Measurements from ENCODE around the gene DENND5B.

The DENND5B gene

DNA sequence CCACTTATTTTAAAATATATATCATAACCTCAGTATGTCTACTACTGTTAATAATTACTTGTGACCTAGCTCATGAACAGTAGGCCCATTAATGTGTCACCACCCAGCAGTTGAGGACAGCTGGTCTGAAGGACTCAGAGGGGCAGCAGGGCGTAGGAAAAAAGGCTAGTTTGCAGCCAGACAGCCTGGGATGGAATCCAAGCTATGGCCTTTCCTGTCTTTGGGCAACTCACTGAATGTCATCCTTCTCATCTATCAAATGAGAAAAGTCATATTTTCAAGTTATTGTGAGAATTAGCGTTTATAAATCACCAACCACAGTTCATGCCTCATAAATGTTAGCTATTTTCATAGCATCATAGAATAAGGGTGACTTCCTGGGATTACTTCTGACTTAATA, 12.3 kb downstream of the DENND5B start:
- TF ChIP-seq SIN3A (IDR thresholded peaks at IDR 0.05; ENCODE audit: borderline replicate concordance, insufficient read depth, low read length): no peak
- no peak for TF ChIP-seq TAF1 (IDR thresholded peaks at IDR 0.05; ENCODE audit: borderline replicate concordance, insufficient read depth, low read length)
- TF ChIP-seq, protein P1, sequence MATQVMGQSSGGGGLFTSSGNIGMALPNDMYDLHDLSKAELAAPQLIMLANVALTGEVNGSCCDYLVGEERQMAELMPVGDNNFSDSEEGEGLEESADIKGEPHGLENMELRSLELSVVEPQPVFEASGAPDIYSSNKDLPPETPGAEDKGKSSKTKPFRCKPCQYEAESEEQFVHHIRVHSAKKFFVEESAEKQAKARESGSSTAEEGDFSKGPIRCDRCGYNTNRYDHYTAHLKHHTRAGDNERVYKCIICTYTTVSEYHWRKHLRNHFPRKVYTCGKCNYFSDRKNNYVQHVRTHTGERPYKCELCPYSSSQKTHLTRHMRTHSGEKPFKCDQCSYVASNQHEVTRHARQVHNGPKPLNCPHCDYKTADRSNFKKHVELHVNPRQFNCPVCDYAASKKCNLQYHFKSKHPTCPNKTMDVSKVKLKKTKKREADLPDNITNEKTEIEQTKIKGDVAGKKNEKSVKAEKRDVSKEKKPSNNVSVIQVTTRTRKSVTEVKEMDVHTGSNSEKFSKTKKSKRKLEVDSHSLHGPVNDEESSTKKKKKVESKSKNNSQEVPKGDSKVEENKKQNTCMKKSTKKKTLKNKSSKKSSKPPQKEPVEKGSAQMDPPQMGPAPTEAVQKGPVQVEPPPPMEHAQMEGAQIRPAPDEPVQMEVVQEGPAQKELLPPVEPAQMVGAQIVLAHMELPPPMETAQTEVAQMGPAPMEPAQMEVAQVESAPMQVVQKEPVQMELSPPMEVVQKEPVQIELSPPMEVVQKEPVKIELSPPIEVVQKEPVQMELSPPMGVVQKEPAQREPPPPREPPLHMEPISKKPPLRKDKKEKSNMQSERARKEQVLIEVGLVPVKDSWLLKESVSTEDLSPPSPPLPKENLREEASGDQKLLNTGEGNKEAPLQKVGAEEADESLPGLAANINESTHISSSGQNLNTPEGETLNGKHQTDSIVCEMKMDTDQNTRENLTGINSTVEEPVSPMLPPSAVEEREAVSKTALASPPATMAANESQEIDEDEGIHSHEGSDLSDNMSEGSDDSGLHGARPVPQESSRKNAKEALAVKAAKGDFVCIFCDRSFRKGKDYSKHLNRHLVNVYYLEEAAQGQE (IDR thresholded peaks at IDR 0.05; ENCODE audit: insufficient read depth in 1 of 2, low read depth in 2 of 2, low read length in 2 of 2): no peak
- TF ChIP-seq POLR2AphosphoS5 (IDR thresholded peaks at IDR 0.05; ENCODE audit: low read depth, low read length): no peak
- no peak for TF ChIP-seq FOXP2 (optimal IDR thresholded peaks at IDR 0.05; ENCODE audit: borderline replicate concordance, extremely low read depth, extremely low read length, insufficient read depth)

DNA sequence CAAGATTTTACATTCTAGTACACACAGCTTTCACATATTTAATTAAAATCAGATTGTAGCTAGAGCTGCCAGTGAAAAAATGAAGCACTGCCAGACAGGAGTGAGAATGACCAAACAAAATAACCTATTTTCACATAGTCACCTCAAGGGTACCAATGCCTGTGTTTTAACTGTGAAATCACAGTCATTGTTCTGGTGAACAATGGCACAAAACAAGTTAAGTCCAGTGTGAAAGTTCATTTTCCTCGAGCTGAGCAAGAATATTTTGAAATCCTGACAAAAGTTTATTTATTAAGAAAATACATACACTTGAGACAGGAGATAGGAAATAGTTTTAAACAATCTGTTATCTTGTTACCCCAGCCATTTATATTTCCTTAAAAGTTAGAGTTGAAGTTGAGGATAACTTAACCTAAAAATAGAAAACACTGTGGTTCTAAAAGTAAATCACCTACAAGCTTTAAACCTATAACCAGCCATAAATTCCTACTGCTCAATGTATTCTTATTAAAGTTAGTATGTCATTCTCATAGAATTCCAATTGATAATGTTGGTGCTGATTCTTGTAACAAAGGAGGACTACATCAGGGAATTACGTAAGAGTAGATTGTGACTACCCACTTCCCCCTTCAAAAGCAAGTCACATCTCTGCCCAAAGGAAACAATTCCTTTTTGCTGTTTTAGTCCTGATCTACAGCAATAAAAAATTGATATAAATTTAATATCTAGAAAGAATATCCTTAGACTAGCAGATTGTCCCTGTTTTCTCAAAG, 15.9 kb downstream of the DENND5B start:
- TF ChIP-seq POLR2AphosphoS5 (IDR thresholded peaks at IDR 0.05; ENCODE audit: low read depth, low read length) (no peak), SIN3A (IDR thresholded peaks at IDR 0.05; ENCODE audit: borderline replicate concordance, insufficient read depth, low read length) (no peak), TAF1 (IDR thresholded peaks at IDR 0.05; ENCODE audit: borderline replicate concordance, insufficient read depth, low read length) (no peak), FOXP2 (optimal IDR thresholded peaks at IDR 0.05; ENCODE audit: borderline replicate concordance, extremely low read depth, extremely low read length, insufficient read depth) (no peak)
- TF ChIP-seq, protein P1 (IDR thresholded peaks at IDR 0.05; ENCODE audit: insufficient read depth in 1 of 2, low read depth in 2 of 2, low read length in 2 of 2): no peak

DNA sequence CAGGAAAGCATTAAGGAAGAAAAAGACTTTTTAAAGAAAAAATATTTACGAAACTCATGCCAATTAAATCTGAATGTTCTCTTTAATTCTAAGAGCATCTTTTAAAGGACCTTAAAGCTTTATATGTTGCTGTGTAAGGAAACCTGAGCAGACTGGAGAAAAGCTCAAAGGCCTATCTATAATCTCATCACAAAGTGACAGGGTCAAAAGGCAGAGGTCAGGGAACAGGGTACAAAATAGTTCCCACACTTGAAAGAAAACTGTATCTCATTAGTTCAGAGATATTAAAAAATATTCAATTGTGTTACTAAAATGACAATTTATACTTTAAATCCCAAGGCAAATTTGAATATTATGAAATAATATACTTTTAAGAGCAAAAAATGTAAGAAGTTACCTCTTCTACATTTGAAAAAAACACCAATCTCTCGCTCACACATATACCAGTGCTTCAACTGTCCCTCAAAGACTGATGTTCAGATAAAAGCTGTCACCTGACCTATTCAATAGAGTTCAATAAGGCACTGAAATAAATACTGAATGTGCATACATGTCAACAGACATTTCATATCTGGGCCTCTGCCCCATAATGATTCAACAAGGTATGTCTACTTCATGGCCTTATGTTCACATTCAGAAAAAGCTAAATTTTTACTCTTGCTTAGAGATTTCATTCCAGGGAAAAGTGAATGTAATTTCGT, 17.9 kb downstream of the DENND5B start:
- no peak for TF ChIP-seq SIN3A (IDR thresholded peaks at IDR 0.05; ENCODE audit: borderline replicate concordance, insufficient read depth, low read length)
- no peak for TF ChIP-seq POLR2AphosphoS5 (IDR thresholded peaks at IDR 0.05; ENCODE audit: low read depth, low read length)
- no peak for TF ChIP-seq FOXP2 (optimal IDR thresholded peaks at IDR 0.05; ENCODE audit: borderline replicate concordance, extremely low read depth, extremely low read length, insufficient read depth)
- TF ChIP-seq, protein P1 (IDR thresholded peaks at IDR 0.05; ENCODE audit: insufficient read depth in 1 of 2, low read depth in 2 of 2, low read length in 2 of 2): no peak
- no peak for TF ChIP-seq TAF1 (IDR thresholded peaks at IDR 0.05; ENCODE audit: borderline replicate concordance, insufficient read depth, low read length)

DNA sequence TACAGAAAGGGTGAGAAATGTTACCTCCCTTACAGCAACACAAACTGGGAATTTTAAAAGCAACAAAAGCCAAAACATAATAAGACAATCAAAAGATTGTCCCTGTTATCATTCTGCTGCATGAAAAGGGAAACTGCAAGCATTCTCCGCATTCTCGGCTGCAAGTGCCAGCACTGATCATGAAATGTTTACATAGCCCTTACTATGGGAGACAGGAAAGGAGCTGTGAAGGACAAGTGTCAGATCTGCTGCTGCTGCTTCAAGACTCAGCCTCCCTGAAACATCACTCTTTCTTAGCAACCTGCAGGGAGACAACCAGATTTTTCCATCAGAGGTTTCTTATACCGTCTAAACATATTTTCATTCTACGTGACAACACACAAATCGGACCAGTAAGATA, 20.1 kb downstream of the DENND5B start:
- TF ChIP-seq SIN3A (IDR thresholded peaks at IDR 0.05; ENCODE audit: borderline replicate concordance, insufficient read depth, low read length) (no peak), TAF1 (IDR thresholded peaks at IDR 0.05; ENCODE audit: borderline replicate concordance, insufficient read depth, low read length) (no peak), FOXP2 (optimal IDR thresholded peaks at IDR 0.05; ENCODE audit: borderline replicate concordance, extremely low read depth, extremely low read length, insufficient read depth) (no peak), POLR2AphosphoS5 (IDR thresholded peaks at IDR 0.05; ENCODE audit: low read depth, low read length) (no peak)
- TF ChIP-seq, protein P1 (IDR thresholded peaks at IDR 0.05; ENCODE audit: insufficient read depth in 1 of 2, low read depth in 2 of 2, low read length in 2 of 2): no peak

Measured in PFSK-1 (cell line).